ENCODE data around the gene CDIP1.

Gene CDIP1

DNA sequence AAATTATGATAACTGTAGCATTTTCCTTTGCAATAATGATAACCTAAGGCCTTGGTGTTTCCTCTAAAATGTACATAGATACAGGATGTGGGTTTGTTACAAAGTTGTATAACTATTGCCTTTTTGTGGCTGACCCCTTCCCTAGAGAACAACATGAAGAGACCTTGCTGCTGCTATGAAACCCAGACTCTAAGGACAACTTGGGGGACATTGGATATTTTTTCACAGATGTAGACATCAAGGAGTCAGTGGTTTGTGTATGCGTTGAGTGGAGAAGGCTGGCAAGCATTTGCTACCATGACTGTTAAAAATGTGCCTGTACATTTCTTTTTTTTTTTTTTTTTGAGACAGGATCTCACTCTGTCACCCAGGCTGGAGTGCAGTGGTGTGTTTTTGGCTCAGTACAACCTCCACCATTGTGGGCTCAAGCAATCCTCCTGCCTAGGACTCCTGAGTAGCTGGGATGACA lies 50.0 kb downstream of the CDIP1 start:
- DNase-seq (ENCODE audit: low spot score) = no peak

DNA sequence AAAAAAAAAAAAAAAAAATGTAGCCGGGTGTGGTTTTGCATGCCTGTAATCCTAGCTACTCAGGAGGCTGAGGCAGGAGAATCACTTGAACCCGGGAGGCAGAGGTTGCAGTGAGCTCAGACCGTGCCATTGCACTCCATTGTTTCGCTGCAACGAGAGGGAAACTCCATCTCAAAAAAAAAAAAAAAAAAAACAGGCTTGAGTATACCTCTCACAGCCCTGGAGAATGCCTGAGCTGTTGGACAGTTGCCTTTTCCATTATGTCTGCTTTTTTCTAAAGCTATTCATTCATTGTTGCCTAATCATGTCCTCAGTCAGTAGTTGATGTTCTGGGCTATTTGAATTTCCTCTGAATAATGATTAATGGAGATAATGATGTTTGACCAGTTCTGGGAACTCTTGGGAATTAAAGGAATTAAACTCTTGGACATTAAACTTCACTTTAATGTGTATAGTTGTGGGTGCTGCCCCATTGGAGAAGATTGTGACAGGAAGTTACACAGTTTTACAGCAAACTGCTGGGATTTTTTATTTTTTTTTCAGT lies 50.5 kb downstream of the CDIP1 start:
- no peak for DNase-seq (ENCODE audit: low spot score)
- TF ChIP-seq, protein P1, sequence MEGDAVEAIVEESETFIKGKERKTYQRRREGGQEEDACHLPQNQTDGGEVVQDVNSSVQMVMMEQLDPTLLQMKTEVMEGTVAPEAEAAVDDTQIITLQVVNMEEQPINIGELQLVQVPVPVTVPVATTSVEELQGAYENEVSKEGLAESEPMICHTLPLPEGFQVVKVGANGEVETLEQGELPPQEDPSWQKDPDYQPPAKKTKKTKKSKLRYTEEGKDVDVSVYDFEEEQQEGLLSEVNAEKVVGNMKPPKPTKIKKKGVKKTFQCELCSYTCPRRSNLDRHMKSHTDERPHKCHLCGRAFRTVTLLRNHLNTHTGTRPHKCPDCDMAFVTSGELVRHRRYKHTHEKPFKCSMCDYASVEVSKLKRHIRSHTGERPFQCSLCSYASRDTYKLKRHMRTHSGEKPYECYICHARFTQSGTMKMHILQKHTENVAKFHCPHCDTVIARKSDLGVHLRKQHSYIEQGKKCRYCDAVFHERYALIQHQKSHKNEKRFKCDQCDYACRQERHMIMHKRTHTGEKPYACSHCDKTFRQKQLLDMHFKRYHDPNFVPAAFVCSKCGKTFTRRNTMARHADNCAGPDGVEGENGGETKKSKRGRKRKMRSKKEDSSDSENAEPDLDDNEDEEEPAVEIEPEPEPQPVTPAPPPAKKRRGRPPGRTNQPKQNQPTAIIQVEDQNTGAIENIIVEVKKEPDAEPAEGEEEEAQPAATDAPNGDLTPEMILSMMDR (IDR thresholded peaks at IDR 0.05; ENCODE audit: extremely low read depth, missing control alignments) = no peak

More for the DNA sequence above, 50.0 kb downstream of the CDIP1 start:
- TF ChIP-seq, protein P1 (IDR thresholded peaks at IDR 0.05; ENCODE audit: extremely low read depth, missing control alignments) = no peak

DNA sequence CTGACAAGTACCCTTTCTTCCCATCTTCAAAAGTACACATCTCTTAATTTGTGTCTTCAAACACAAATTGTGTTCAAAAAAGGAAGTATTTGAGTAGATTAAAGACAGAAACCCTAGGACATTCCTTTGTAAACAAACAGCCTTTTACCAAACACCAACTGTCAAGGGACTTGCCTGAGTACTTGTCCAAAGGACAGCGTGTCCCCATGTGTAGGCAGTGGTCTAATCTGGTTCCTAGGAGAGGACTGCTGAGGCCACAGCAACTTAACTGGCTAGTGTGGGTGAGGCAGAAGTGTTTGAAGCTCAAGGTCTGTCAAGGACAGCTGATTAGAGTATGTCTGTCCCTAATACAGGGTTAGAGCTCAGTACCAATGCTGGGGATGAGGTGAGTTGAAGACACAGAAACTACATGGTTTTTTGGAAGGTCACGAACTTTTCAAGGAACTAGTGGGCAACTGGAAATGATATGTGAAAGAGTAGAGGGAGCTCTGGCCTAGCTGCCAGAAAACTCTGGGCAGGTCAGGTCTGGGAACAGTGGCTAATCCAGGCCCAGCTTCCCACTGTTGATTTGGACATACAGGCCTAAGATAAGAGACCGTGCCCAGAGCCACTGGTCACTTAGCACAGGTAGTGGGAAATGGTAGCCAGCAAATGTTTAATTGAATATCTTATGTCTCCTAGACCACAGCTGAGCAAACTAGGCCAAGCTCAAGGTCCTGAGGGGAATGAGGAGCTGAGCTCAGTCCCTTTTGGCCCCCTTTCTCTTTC lies 52.3 kb downstream of the CDIP1 start:
- TF ChIP-seq, protein P1 (IDR thresholded peaks at IDR 0.05; ENCODE audit: extremely low read depth, missing control alignments) = no peak
- no peak for DNase-seq (ENCODE audit: low spot score)

DNA sequence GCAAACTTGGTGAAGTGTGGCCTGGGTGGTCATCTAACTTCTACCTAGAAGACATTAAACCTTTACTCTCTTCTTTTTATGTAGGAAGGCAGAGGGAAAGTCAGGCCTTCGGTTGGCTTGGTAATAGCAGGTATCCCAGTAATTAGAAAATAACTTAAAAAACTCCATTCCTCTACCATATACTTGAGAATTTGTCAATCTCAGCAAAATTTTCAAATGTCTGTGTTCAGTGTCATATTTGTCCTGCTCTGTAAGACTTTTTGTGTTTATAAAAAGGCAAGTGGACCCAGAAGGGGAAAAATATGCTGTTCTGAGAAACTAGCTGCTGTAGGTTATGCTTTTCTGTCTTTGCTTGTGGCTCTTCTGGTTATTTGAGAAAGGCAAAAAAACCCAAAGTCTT lies 56.6 kb downstream of the CDIP1 start:
- no peak for DNase-seq (ENCODE audit: low spot score)
- TF ChIP-seq, protein P1 (IDR thresholded peaks at IDR 0.05; ENCODE audit: extremely low read depth, missing control alignments) = no peak

DNA sequence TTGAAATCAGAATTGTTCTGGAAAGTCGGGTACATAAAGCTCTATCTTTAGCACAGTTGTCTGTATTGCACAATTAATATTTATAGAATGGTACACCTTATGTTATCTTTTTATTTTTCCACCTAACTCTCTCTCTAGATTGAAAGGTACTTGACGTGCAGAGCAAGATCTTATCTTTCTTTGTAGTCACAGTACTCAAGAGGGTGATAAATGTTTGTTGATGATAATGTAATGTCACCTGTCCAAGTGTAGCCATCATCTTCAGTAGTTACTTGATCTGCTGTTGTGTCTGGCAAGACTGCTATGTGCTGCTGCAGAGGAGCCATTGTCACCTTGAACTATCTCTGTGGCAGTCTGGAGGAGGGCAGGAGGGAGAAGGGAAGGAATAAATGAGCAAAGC lies 57.0 kb downstream of the CDIP1 start:
- no peak for DNase-seq (ENCODE audit: low spot score)
- TF ChIP-seq, protein P1 (IDR thresholded peaks at IDR 0.05; ENCODE audit: extremely low read depth, missing control alignments) = no peak

DNA sequence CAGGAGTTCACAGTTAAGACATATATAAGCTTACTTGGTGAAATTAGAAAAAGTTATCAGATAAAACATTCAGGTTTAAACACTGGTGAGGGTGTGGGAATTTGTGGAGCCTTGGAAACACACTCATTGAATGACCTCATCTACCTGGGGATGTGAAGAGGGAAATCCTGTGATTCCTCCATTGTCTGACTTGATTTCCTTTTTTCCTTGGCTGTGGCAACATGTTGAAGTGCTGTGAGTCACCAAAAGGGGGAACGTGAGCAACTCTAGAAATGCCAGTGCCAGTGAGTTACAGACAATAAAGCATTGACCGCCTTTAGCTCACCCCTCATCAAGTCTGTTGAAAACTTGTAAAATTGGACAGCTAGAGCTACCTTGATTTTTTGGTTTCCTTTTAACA lies 60.6 kb downstream of the CDIP1 start:
- no peak for DNase-seq (ENCODE audit: low spot score)
- TF ChIP-seq, protein P1 (IDR thresholded peaks at IDR 0.05; ENCODE audit: extremely low read depth, missing control alignments) = no peak

Data from GM20000 (cell line).